GM12865 (cell line): ENCODE measurements around the gene GOLGA8J.
"Not testable (repeated sequence)": the region's sequence is repeated elsewhere in the genome, so short reads cannot be mapped to it uniquely, and the experiment has no call there.

Experiments
- DNase-seq: peaks from one replicate; pipeline ENCODE4 v3.0.0; 2010; ENCODE audit warnings: low read depth
- H3K4me3 ChIP-seq: 2 replicates; pipeline ENCODE4 v1.5.1; 2011; ENCODE audit warnings: mild to moderate bottlenecking, low read depth, low read length, control low read depth

Gene GOLGA8J

DNA sequence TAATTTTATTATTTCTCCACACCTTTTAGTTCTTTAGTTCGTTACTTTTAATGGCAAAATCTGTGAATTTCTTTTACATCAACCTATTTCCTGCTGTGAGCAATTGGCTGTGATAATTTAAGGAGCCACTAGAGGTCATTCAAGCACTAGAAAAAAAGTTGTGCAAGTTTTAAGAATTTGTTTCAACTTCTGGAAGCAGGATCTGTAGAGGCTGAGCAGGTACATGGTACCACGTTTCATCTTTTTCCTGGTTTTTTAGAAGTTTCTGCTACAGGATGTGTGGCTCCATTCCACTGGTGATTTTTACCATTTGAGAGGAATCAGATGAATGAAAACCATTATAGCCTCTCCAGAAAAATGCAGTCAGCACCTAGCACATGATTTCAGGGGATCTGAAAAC lies 47.3 kb downstream of the GOLGA8J start:
- not testable (repeated sequence) for DNase-seq, H3K4me3 ChIP-seq

DNA sequence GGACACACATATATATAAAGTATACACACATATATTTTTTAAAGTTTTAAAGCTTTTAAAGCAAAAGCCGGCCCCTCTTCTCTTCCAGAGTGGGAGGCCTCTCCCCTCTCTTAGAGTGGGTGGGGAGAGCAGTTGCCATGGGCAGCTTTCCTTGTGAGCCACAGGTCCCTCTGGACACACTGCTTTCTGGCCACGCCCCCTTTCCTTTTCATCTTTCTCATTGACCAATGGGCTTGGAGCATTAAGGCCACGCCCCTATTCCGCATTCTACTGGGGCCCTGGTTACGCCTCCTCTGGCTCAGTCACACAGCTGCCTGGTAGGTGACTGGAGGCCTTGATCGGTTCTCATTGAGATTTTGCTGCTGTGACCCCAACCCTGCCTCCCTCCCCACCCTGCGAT lies 52.0 kb downstream of the GOLGA8J start, which contains the start of gene GOLGA8T:
Gene GOLGA8T, plus strand, starts transcription at position 301 of the 400 bp plus-strand sequence. Its CDS starts 98 bp downstream, at position 399.
- not testable (repeated sequence) for DNase-seq, H3K4me3 ChIP-seq
